Measurements from ENCODE around the gene ATG5. TPM values are rescaled to one million over a fixed set of nuclear protein-coding genes. Genes with fewer than 3 reads are reported as not detected.

Gene ATG5
- 16.5 and 20.6 TPM in 2 replicates for total RNA-seq

GRCh38 chr6:106325336-106326178 lies at the start of gene ATG5:
Gene ATG5 (minus strand): TSS chr6:106325760. CDS start chr6:106316208, 9,552 bp downstream.

GRCh38 chr6:106360410-106360988 lies 34.9 kb upstream of the ATG5 start, which contains the start of gene CRYBG1:
Gene CRYBG1 (plus strand): TSS chr6:106360717. CDS start chr6:106360909, 192 bp downstream.

Other genes starting within 250 kb of the ATG5 start
- gene PRDM1, start 239.4 kb downstream of the ATG5 start, total RNA-seq, result 1.8 and 4.3 TPM in 2 replicates
- gene CRYBG1, start 35.0 kb upstream of the ATG5 start, total RNA-seq, result 0.80 and 2.2 TPM in 2 replicates

Measured in epithelial cell of alveolus of lung (primary cell).